ENCODE results near the gene PTPRU. TPM values are rescaled to one million over a fixed set of nuclear protein-coding genes. Genes with fewer than 3 reads are reported as not detected.

Gene PTPRU
- total and polyA plus RNA-seq, 2 of the 8 experiments (the other 6 are each of a cell fraction or from before 2014, with no cell fraction given), result 33.8 to 41.8 TPM

GRCh38 chr1:29290414-29290985, 54.2 kb downstream of the PTPRU start (continued):
- TF ChIP-seq BRCA1 (IDR thresholded peaks at IDR 0.05; ENCODE audit: low read depth, low read length), result no peak
- TF ChIP-seq RNF2 (IDR thresholded peaks at IDR 0.05; ENCODE audit: borderline replicate concordance, low read depth, low read length, missing control alignments, poor library complexity, severe bottlenecking), result no peak
- no peak for TF ChIP-seq CBX5 (IDR thresholded peaks at IDR 0.05; ENCODE audit: low read depth, low read length)
- TF ChIP-seq BACH1 (IDR thresholded peaks at IDR 0.05; ENCODE audit: low read length), result no peak
- TF ChIP-seq FOSL1 (IDR thresholded peaks at IDR 0.05; ENCODE audit: insufficient read depth, low read depth, low read length), result no peak
- TF ChIP-seq SIRT6 (IDR thresholded peaks at IDR 0.05; ENCODE audit: low read length), result no peak

Data from H1 (cell line).